ENCODE data around the gene ZBP1.

DNA sequence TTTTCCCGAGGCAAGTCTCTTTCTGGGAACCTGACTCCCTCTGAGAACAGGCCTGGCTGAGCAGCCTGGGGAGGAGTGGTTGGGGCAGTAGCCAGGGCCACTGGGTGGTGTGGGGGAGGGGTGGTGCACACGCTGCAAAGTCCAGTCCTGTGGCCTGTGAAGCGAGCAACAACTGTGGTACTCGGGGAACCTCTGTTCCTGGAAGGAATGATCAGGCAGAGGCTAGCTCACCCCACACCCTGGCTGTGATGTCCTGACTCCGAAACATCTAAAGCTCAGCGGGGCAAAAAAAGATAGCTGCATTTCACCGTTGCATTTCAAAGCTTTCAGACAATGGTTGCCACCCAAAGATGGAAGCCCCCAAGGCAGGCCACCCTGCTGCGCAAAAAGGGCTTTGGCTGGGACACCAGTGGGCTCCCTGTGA, 33.8 kb downstream of the ZBP1 start:
- no peak for TF ChIP-seq EZH2phosphoT487 (IDR thresholded peaks at IDR 0.05; ENCODE audit: low read depth)
- TF ChIP-seq, protein P1, sequence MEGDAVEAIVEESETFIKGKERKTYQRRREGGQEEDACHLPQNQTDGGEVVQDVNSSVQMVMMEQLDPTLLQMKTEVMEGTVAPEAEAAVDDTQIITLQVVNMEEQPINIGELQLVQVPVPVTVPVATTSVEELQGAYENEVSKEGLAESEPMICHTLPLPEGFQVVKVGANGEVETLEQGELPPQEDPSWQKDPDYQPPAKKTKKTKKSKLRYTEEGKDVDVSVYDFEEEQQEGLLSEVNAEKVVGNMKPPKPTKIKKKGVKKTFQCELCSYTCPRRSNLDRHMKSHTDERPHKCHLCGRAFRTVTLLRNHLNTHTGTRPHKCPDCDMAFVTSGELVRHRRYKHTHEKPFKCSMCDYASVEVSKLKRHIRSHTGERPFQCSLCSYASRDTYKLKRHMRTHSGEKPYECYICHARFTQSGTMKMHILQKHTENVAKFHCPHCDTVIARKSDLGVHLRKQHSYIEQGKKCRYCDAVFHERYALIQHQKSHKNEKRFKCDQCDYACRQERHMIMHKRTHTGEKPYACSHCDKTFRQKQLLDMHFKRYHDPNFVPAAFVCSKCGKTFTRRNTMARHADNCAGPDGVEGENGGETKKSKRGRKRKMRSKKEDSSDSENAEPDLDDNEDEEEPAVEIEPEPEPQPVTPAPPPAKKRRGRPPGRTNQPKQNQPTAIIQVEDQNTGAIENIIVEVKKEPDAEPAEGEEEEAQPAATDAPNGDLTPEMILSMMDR (IDR thresholded peaks at IDR 0.05; ENCODE audit: low read depth, low read length) = no peak
